GM20431 (cell line): ENCODE data around the gene SEZ6.

ENCODE experiments used
- in situ Hi-C: fragments of 300-500 bp; cut with MseI, MboI; formaldehyde crosslinking; loops from one replicate; pipeline ENCODE4 v1.15.0; 2020; ENCODE audit warnings: low sequenced_read_pairs; ENCODE audit not compliant: unreplicated experiment

SEZ6 gene

DNA sequence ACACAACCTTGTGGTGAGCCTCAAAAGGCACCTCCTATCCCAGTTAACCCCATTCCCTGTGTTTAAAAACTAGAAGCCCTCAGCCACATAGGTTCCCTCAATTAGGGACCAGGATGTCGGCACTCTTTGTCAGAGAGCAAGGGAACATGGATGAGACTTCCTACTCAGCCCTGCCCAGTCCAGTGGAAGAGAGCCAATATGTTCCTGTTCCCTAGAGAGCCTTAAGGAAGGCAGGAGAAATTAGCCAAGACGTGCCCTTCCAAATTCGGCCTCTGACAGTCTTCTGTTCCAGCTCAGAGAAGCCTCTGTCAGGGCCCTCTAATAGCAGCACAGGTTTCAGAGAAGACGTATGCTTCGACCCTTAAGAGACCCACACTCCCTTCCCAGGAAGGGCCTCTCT, 88.4 kb downstream of the SEZ6 start:
- in situ Hi-C loops: no loop called here

DNA sequence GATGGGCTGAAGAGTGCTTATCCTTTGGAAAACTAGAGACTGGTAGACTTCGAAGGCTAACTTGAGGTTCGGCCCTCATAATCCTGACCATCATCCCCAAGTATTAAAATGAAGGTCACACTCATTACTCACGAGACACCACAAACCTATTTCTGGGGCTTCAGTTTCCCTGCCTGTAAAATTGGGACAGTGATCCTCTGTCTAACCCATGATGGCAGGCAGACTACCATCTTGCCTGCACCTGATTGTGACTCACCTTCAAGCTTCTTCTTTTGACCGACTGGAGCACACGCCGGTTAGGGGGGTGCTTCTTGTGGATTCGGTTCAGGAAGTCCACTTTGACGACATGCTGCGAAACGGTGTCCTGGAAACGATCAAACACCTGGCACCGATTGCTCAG, 88.8 kb downstream of the SEZ6 start:
- in situ Hi-C loops: no loop called here

DNA sequence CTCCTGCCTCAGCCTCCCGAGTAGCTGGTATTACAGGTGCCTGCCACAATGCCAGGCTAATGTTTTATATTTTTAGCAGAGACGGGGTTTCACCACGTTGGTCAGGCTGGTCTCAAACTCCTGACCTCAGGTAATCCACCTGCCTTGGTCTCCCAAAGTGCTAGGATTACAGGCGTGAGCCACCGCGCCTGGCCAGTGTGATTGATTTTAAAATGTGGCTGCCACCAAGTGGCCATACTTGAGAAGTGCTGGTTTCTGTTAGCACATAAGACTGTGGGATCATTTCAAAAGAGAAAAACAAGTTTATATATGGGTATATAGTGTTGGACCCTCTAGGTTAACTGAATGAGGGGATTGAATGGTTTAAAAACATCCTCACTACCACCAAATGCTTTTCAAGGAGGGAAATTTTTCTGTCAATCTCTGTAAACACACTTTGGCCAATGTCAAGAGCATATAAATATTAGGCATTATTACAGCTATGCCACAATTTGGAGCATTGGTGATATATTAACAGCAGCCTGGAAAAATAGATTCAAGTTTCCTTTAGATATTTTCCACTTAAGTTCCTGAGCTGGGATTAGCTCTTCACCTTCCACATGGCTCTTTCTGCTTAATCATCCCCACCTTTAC, 89.4 kb downstream of the SEZ6 start:
- in situ Hi-C loops: no loop called here

DNA sequence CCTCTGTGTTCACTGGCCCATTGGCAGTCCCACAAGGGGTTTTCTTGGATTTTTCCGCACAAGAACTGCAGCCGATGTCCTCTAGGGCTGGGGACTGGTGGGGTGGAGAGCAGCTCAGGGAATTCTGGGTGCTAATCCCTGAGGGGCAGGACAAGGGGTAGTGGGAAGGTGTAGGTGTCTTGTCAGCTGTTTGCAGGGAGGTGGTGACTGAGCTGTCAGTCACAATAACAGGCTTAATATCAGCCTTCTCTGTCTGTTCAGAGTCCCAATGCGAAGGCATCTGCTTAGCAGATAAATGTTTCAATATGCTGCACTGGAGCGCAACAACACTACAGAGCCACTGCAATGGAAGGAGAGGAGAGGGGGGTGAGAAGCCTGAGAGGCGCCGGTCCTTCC, 92.9 kb downstream of the SEZ6 start:
- in situ Hi-C loops: no loop called here

DNA sequence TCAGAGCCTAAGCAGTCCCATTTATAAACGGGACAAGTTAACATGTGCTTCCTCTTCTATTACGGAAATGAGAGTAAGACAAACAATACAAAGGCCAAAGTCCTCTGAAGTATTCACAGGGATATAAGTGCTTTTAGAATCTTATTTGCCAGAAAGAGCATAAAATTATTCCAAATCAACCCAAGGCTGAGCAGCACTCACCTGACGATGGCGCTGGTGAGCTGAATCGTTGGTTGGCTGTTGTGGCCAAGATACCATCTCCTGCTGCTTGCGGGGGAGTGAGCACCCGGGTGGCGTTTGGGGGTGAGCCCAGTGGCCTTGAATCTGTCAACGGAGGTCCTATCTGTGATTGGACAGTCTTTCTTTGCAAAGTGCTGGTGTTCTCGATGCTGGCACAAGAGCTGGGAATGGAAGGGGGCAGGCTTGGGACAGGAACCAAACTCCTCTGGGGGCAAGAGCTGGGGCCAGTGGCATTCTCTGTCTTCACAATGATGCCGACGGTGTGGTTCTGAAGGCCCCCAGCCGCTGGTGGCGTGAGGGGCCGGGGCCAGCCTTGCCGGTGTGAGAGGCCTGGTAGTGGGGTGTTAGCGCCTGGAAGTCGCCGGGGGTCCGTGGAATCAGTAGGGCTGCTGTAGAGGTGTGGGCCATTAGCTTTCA, 93.4 kb downstream of the SEZ6 start:
- in situ Hi-C loops: no loop called here

DNA sequence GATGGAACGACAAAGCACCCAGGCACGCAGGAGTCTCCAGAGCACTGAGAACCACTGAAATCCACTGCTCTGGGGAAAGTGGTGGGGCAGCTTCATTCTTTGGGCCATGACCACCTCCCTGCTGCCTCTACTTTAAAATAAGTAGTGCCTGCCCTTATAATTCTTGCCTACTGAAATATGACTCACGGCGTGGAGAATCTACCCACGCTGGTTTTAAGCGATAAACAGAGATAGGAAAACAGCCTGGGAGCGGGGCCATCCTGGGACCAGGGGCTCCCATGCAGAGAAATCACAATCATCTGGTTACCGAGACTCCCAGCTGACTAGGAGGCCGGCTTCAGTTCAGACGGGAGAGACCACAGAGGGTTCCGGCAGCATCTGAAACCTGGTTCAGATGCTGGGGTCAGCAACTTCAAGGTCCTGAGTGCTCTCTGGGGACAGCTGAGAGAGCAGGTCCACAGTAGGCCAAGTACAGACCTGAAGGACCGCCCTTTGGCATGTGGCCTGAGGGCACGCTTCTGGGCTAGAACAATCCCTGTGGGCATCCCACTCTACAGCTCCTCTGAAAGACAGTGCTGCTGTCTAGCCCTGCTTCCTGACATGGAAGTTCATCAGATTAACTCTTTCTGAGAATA, 94.3 kb downstream of the SEZ6 start:
- in situ Hi-C loops: no loop called here

DNA sequence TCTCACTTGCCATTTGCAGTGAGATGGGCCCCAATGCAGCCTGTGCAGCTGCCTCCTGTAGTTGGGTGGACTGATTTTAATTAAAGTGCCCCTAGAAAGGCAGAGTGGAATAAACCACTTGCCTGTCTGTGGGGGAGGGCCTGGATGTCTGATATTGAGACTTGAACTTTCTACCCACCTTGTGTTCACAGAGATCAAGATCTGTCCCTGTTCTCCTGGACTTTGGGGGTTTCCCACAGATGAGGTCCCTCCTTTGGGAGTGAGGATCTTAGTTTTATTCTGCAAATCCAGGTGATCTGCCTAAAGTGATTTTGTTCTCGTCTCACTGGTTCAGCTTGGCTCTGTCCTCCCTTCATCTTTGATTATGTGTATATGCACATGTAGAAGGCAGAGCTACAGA, 95.3 kb downstream of the SEZ6 start:
- in situ Hi-C loops: no loop called here

DNA sequence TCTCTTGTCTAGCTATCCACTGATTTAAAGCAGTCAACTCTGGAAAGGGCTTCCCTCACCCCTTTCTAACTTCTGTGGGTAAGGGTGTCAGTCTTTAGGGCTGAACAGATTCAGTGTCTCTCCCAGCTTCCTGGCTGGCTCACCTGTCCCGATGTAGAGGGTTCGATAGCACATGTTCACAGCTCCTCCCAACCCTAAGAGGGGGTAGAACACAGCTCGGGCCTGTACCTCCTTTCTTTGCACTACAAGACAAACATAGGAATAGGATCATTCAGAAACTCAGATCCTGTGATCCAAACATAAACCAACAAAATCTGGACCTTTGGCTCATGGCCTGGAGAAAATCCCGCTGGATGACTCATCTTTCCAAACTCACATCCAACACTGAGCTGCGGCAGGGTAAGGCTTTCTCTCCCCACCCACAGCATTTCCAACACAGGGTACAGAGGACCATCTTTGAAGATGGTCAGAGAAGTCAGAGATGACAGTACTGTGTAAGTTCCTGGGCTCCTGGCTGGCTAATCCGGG, 97.1 kb downstream of the SEZ6 start:
- in situ Hi-C loops: no loop called here

DNA sequence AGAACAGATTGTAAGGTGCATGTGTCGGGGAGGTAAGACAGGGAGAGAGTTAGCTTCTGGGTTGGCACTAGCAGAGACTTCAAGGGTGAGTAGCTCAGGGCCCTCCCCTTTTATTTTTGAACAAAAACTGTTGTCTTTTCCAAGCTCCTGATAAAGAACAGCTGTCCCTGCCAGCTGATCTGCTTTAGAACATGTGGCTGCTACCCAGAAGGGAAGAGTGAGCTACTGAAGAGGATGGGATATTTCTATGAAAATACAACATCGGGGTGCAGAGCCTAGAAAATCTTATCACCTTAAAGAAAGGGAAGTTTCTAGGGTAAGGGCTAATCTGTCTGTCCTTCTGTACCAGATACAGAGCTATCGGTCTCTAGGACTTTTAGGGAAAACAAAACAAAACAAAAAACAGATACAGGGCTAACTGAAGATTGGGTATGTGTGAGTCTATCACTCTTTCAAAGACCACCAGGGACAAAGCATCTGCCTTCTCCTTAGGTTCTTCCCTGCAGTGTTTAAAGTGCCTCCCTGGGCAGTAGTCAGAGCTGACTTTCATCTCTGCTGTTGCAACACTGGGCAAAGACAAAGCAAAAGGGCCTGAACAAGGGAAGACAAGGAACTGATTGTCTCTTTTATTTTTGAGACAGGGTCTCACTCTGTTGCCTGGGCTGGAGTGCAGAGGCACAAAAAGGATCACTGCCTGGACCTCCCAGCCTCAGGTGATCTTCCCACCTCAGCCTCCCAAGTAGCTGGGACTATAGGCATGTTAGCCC, 97.9 kb downstream of the SEZ6 start:
- in situ Hi-C loops: no loop called here

DNA sequence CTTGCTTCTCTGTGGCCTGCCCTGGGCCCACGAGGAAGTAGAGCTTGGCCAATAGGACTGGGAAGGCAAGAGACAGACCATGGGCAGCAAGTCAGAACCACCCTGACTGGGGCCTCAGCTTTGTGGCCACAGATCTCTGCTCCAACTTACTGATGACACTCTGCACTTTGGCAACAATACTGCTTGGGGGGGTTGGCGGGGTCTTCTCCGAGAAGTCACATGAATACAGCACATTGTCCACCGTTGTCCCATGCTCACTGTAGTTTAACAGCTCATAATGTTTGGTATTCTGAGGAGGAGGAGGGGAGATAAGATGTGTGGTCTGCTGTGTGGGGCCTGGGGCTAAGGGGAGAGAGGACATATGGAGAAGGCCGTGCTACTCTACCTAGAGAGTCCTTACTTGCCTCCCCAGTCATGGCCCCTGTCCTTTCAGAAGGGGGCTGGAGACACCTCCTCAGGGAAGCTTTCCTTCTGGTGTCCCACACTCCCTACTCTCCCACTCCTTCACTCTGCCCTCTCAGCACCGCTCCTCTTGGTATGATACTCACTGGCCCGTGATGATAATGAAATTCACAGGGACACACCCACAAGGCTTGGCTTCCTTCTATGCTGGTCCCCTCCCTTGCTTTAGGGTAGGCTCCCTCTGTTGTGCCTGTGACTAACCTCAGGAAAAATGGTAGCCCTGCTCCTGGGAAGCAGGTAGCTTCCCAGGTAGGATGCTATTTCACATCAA, 99.0 kb downstream of the SEZ6 start:
- in situ Hi-C loops: no loop called here

DNA sequence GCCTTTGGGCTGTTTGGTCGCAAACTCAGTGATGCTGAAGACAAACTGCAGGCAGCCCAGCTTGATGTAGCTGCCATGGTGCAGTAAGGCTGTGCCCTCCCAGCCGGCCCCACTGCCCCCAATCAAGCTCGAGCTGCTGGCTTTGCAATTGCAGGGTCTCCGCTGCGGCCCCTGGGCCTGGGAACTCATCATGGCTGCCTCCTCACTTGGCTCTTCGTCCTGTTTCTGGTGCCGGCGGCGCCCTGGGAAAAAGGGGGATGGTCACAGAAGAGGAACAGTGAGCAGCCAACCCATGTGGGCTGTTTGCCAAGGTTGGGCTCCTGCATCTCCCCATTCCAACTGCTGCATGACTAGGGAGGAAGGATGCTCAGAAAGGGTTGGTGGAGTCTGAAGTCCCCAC, 99.6 kb downstream of the SEZ6 start:
- in situ Hi-C loops: no loop called here
